ENCODE data around the gene RALGAPA1. TPM values are rescaled to one million over a fixed set of nuclear protein-coding genes. Genes with fewer than 3 reads are reported as not detected.

The RALGAPA1 gene
- total RNA-seq, 1 donor from 2014 or later, result 83.5 TPM

Small RNAs within 50 kb of the gene (small RNA-seq; reads per million reads assigned to genes)
- gene RF00322, result not detected

Other genes starting within 250 kb of the RALGAPA1 start
- gene BRMS1L, start 17.0 kb upstream of the RALGAPA1 start, total RNA-seq, result 20.9 TPM

Data from skeletal muscle tissue (tissue), 2 donors.